OCI-LY7 (cell line): ENCODE measurements around the gene CENPV.

ENCODE experiments used
- EZH2phosphoT487 ChIP-seq: fragments of 200-600 bp; sonication (generic); IDR thresholded peaks from 2 replicates; pipeline ENCODE4 v1.6.1; 2018; ENCODE audit warnings: low read depth, borderline replicate concordance, mild to moderate bottlenecking, mixed run types, antibody characterized with exemption, low read length, moderate library complexity, mixed read lengths
- TF ChIP-seq, protein P1 (sequence below): fragments of 200-600 bp; sonication (generic); conservative IDR thresholded peaks from 2 replicates; pipeline ENCODE4 v1.5.1; 2014; ENCODE audit warnings: mild to moderate bottlenecking, antibody characterized with exemption, low read length, moderate library complexity, mixed read lengths

DNA sequence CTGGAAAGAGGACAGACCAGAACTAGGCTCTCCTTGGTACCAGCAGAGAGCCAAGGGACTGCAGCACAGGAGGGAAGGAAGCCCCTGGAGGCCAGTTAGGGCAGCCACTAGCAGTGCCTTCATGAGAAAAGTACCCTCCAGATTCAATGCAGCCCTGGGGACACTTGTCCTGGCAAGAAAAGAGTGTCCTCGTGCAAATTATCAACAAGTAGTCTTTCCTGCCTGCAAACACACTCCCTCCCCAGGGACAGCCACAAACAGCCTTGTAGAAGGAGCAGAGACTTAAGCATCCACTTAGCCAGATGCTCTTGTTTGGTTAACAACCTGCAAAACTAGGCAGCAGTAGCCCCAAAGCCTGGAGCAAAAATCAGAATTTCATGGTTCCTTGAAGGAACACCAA lies 24.3 kb downstream of the CENPV start:
- TF ChIP-seq, protein P1, sequence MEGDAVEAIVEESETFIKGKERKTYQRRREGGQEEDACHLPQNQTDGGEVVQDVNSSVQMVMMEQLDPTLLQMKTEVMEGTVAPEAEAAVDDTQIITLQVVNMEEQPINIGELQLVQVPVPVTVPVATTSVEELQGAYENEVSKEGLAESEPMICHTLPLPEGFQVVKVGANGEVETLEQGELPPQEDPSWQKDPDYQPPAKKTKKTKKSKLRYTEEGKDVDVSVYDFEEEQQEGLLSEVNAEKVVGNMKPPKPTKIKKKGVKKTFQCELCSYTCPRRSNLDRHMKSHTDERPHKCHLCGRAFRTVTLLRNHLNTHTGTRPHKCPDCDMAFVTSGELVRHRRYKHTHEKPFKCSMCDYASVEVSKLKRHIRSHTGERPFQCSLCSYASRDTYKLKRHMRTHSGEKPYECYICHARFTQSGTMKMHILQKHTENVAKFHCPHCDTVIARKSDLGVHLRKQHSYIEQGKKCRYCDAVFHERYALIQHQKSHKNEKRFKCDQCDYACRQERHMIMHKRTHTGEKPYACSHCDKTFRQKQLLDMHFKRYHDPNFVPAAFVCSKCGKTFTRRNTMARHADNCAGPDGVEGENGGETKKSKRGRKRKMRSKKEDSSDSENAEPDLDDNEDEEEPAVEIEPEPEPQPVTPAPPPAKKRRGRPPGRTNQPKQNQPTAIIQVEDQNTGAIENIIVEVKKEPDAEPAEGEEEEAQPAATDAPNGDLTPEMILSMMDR, result no peak
- TF ChIP-seq EZH2phosphoT487, result no peak
